ENCODE results near the gene TJAP1.
"Not testable (repeated sequence)": the region's sequence is repeated elsewhere in the genome, so short reads cannot be mapped to it uniquely, and the experiment has no call there.

TJAP1 gene

DNA sequence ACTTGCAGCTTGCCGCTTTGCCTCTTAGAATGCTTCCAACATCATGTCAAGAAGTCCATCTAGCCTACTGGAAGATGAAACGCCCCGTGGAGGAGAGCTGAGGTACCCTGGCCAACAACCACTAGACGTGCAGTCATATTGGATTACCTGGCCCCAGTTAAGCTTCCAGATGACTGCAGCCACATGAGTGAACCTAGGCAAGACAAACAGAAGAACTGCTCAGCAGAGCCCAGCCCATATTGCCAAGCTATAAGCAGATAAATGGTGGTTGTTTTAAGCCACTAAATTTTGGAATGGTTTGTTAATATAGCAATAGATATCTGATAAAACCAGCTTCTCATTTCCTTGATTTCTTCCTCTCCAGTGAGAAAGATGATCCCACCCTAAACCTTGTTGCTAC, 17.3 kb upstream of the TJAP1 start:
- no peak for DNase-seq (ENCODE audit: low read depth)
- TF ChIP-seq CTCF (conservative IDR thresholded peaks at IDR 0.05; ENCODE audit: low read depth, low read length) = no peak
- H3K4me3 ChIP-seq (ENCODE audit: low read length) = no peak overlapping the region

GRCh38 chr6:43461936-43462335, 15.4 kb upstream of the TJAP1 start:
- no peak overlapping the region for H3K4me3 ChIP-seq (ENCODE audit: low read length)
- DNase-seq (ENCODE audit: low read depth) = no peak

DNA sequence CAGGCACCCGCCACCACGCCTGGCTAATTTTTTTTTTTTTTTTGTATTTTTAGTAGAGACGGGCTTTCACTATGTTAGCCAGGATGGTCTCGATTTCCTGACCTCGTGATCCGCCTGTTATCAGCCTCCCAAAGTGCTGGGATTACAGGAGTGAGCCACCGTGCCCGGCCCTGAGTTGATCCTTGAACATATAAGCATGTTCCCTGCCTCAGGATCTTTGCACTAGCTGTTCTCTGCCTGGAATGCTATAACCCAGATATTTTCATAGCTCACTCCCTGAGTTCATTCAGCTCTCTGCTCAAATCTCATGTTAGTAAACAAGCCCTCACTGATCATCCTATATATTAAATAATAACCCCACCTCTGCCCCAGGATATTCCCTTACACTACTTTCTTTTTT, 13.0 kb upstream of the TJAP1 start:
- DNase-seq (ENCODE audit: low read depth) = no peak
- no peak overlapping the region for H3K4me3 ChIP-seq (ENCODE audit: low read length)
- no peak for TF ChIP-seq CTCF (conservative IDR thresholded peaks at IDR 0.05; ENCODE audit: low read depth, low read length)

More at GRCh38 chr6:43461936-43462335, 15.4 kb upstream of the TJAP1 start:
- TF ChIP-seq CTCF (conservative IDR thresholded peaks at IDR 0.05; ENCODE audit: low read depth, low read length) = no peak

GRCh38 chr6:43465948-43466347, 11.4 kb upstream of the TJAP1 start:
- TF ChIP-seq CTCF (conservative IDR thresholded peaks at IDR 0.05; ENCODE audit: low read depth, low read length) = no peak
- DNase-seq (ENCODE audit: low read depth) = no peak
- no peak overlapping the region for H3K4me3 ChIP-seq (ENCODE audit: low read length)

GRCh38 chr6:43467265-43467664, 10.1 kb upstream of the TJAP1 start:
- DNase-seq (ENCODE audit: low read depth); H3K4me3 ChIP-seq (ENCODE audit: low read length): not testable (repeated sequence)

- no peak for TF ChIP-seq CTCF (conservative IDR thresholded peaks at IDR 0.05; ENCODE audit: low read depth, low read length)
- H3K4me3 ChIP-seq (ENCODE audit: low read length) = no peak overlapping the region
- no peak for DNase-seq (ENCODE audit: low read depth)
Observed at GRCh38 chr6:43467752-43468151, 9.6 kb upstream of the TJAP1 start.

- TF ChIP-seq CTCF (conservative IDR thresholded peaks at IDR 0.05; ENCODE audit: low read depth, low read length) = no peak
- H3K4me3 ChIP-seq (ENCODE audit: low read length) = no peak overlapping the region
- DNase-seq (ENCODE audit: low read depth) = no peak
Observed at GRCh38 chr6:43468240-43468639, 9.1 kb upstream of the TJAP1 start.

Measured in retinal pigment epithelial cell (primary cell).